Activated T-cell treated with anti-CD3 and anti-CD28 coated beads, Interleukin-2, amount 50 U/mL, for 48 hours (primary cell): Measurements from ENCODE around the gene GLRX2.
"Not testable (repeated sequence)": the region's sequence is repeated elsewhere in the genome, so short reads cannot be mapped to it uniquely, and the experiment has no call there.

Source experiments
- DNase-seq, 2 experiments: peaks; one replicate each; pipeline ENCODE4 v3.0.0-alpha.2; 2020

Gene GLRX2

GRCh38 chr1:193104907-193105820, at the start of gene GLRX2:
TSS of gene GLRX2 (minus strand) at chr1:193105414. CDS start at chr1:193105382, 32 bp downstream.
- DNase-seq = peak; percentile 75 to 79

- no peak for DNase-seq
Observed at GRCh38 chr1:193144999-193145398, 39.8 kb upstream of the GLRX2 start.

- no peak for DNase-seq
Observed at GRCh38 chr1:193144361-193144938, 39.2 kb upstream of the GLRX2 start.

- no peak for DNase-seq
Observed at GRCh38 chr1:193143285-193143684, 38.1 kb upstream of the GLRX2 start.

GRCh38 chr1:193142409-193142808, 37.2 kb upstream of the GLRX2 start:
- DNase-seq = no peak

GRCh38 chr1:193141804-193142203, 36.6 kb upstream of the GLRX2 start:
- DNase-seq = no peak

GRCh38 chr1:193140254-193140653, 35.0 kb upstream of the GLRX2 start:
- no peak for DNase-seq

GRCh38 chr1:193131266-193131860, 26.1 kb upstream of the GLRX2 start:
- no peak for DNase-seq

- DNase-seq = no peak
Observed at GRCh38 chr1:193125369-193125768, 20.2 kb upstream of the GLRX2 start.

GRCh38 chr1:193123751-193124150, 18.5 kb upstream of the GLRX2 start:
- no peak for DNase-seq

GRCh38 chr1:193121616-193122593, 16.7 kb upstream of the GLRX2 start, which contains the start of gene CDC73:
TSS of gene CDC73 (plus strand) at chr1:193122031. CDS start at chr1:193122201, 170 bp downstream.
- DNase-seq = peak; percentile 100

GRCh38 chr1:193120604-193121166, 15.5 kb upstream of the GLRX2 start:
- DNase-seq = no peak

- DNase-seq = no peak
Observed at GRCh38 chr1:193118803-193119730, 13.9 kb upstream of the GLRX2 start.

- no peak for DNase-seq
Observed at GRCh38 chr1:193118194-193118593, 13.0 kb upstream of the GLRX2 start.

GRCh38 chr1:193117167-193117566, 12.0 kb upstream of the GLRX2 start:
- not testable (repeated sequence) for DNase-seq

GRCh38 chr1:193115629-193116227, 10.5 kb upstream of the GLRX2 start:
- DNase-seq = no peak

GRCh38 chr1:193114485-193115095, 9.4 kb upstream of the GLRX2 start:
- DNase-seq = no peak

- DNase-seq = no peak
Observed at GRCh38 chr1:193113992-193114332, 8.7 kb upstream of the GLRX2 start.

- no peak for DNase-seq
Observed at GRCh38 chr1:193113258-193113991, 8.2 kb upstream of the GLRX2 start.
